GM18526 (cell line): ENCODE results near the gene PLCB2.

Experiments
- POLR2A ChIP-seq: IDR thresholded peaks from 3 replicates; pipeline ENCODE4 v1.6.1; 2011; ENCODE audit not compliant: insufficient read length; ENCODE audit errors: extremely low read depth

PLCB2 gene

GRCh38 chr15:40277471-40277870 is 30.3 kb downstream of the PLCB2 start:
- no peak for TF ChIP-seq POLR2A

DNA sequence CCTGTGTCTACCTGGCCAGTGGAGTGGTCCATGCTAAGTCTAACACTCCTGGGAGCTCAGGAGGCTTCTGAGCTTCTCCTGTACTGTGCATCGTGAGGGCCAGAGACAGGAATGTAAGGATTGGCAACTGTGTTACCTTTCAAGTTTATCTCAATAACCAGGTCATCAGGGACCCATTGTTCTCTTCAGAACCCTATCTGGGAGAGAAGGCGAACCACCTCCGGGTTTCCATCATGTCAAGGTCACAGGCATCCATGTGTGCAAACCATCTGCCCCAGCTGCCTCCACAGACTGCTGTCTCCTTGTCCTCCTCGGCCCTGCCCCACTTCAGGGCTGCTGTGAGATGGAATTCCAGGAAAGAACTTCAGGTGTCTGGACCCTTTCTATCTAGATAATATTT is 30.8 kb downstream of the PLCB2 start:
- no peak for TF ChIP-seq POLR2A

GRCh38 chr15:40275954-40276353 is 31.8 kb downstream of the PLCB2 start:
- no peak for TF ChIP-seq POLR2A

DNA sequence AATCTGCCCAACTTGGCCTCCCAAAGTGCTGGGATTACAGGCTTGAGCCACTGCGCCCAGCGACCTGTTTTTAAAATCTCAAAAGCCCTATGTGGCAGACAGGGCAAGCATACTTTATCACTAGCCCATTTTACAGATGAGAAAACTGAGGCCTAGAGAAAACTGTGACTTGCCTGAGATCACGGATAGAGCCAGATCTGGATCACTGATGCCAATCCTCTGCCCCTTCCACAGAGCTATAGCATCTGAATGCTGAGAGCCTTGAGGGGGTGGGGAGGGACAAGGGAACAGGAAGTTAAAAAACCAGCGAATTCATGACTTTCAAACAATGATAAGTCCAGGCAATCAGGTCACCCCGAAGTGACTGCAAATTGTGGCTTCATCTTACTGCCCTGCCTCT is 32.2 kb downstream of the PLCB2 start:
- no peak for TF ChIP-seq POLR2A

GRCh38 chr15:40274350-40275274 is 33.1 kb downstream of the PLCB2 start:
- no peak for TF ChIP-seq POLR2A

DNA sequence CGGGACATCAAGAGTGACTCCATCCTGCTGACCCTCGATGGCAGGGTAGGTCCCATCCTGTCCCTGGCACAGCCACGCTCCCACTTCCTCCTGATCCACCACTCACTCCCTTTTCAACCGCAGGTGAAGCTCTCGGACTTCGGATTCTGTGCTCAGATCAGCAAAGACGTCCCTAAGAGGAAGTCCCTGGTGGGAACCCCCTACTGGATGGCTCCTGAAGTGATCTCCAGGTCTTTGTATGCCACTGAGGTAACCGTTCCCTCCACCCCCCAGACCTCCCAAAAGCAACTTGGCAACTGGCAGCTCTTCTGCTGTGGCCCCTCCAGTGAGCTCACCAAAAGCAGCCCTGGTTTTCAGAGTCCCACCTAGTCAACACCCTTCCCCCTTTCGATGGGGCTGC is 34.3 kb downstream of the PLCB2 start:
- TF ChIP-seq POLR2A: no peak

DNA sequence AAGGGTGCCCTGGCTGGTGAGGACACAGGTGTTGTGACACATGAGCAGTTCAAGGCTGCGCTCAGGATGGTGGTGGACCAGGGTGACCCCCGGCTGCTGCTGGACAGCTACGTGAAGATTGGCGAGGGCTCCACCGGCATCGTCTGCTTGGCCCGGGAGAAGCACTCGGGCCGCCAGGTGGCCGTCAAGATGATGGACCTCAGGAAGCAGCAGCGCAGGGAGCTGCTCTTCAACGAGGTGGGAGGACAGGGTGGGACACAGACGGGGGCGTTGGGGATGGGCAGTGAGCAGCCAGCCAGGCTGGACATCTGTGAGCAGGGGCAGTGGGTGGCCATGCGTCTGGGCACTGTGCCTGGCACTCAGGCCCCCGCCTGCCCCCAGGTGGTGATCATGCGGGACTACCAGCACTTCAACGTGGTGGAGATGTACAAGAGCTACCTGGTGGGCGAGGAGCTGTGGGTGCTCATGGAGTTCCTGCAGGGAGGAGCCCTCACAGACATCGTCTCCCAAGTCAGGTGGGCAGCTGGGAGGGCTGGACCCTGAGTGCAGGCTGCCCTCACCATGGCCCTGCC is 35.2 kb downstream of the PLCB2 start:
- no peak for TF ChIP-seq POLR2A

DNA sequence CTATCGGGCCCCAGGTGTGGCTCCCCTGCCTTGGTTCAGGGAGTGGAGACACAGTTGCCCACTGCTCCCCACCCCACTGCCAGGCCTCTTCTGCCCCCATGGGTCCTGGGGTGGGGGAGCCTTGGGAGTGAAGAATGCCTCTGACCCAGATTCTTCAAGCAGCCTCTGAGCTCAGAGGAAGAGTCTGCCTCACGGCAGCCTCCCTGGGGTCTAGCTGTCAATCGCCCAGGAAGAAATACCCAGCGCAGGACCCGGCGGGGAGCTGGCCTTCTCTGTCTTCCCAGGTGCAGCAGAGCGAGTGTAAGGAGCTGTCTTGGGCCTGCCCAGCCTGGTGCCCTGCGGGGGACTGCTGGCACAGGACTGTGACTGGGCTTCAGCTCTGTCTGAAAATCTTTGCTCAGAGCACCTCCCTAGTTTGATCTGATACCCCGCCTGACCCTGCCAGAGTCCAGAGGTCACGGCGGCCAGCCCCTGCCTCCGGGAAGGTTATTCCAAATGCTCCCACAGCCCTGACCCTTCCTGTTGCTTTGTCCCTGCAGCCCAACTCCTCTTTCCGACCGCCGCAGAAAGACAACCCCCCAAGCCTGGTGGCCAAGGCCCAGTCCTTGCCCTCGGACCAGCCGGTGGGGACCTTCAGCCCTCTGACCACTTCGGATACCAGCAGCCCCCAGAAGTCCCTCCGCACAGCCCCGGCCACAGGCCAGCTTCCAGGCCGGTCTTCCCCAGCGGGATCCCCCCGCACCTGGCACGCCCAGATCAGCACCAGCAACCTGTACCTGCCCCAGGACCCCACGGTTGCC is 35.9 kb downstream of the PLCB2 start:
- TF ChIP-seq POLR2A: no peak

DNA sequence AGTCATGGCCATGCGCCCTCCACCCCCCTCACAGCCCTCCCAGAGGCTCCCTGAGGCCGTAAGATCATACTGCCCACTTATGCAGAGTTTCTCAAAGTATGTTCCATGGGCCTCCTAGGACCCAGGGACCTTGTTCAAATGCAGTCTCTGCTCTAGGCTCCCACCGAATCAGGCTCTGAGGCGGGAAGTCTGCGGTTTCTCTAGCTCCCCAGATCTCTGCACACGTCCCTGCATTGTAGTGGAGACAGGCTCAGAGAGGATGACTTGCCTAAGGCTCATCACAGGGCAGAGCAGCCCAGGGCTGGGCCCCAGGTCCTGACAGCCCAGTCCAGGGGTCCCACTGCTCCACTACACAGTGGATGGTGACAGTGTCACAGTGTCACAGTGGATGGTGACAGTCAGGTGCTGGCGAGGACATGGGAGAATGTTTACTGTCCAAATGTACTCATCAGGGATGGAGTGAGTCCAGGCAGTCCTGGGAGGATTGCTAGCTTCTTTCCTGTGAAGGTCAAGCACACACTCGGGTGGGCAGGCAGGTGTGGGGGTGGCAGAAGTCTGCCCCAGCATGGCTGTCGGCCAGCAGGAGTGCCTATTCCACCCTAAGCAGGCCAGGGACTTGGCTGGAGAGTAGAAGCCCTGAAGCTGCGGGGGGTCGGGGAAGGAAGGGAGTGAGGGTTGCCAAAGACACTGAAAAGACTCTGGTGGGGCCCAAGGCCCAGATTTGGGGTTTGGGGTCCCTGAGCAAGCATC is 37.3 kb downstream of the PLCB2 start:
- TF ChIP-seq POLR2A: no peak

- no peak for TF ChIP-seq POLR2A
Observed at GRCh38 chr15:40269604-40270003, 38.1 kb downstream of the PLCB2 start.

DNA sequence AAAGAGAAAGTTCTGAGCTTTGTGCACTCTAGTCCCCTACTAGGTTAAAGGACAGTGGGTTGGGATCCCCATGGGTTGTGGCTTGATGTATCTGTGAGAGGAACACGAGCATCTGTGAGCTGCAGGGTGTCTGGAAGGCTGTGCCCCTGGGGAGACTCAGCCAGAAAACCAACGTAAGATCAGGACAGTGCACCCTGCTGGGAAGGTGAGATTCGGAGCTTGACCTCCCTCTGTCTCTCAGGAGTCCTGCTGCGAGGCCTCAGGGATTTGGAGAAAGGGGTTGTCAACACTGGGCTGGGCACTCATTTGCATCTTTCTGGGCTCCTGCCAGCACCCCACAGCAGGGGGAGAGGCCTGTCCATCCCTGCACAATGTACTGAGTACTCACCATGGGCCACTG is 40.1 kb downstream of the PLCB2 start:
- no peak for TF ChIP-seq POLR2A

- TF ChIP-seq POLR2A: no peak
Observed at GRCh38 chr15:40266828-40267304, 40.9 kb downstream of the PLCB2 start.

DNA sequence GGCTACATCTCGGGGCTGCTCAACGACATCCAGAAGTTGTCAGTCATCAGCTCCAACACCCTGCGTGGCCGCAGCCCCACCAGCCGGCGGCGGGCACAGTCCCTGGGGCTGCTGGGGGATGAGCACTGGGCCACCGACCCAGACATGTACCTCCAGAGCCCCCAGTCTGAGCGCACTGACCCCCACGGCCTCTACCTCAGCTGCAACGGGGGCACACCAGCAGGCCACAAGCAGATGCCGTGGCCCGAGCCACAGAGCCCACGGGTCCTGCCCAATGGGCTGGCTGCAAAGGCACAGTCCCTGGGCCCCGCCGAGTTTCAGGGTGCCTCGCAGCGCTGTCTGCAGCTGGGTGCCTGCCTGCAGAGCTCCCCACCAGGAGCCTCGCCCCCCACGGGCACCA is 41.9 kb downstream of the PLCB2 start:
- no peak for TF ChIP-seq POLR2A

GRCh38 chr15:40265355-40265754 is 42.4 kb downstream of the PLCB2 start:
- no peak for TF ChIP-seq POLR2A
